Epithelial cell of esophagus (primary cell): ENCODE data around the gene DMGDH.
A peak's percentile ranks its signal among the peaks of the same experiment; 100 is the strongest.

Source experiments
- DNase-seq: peaks from one replicate; pipeline ENCODE4 v3.0.0; 2010; ENCODE audit warnings: low read depth
- H3K4me3 ChIP-seq: 2 replicates; pipeline ENCODE4 v1.5.1; 2011; ENCODE audit warnings: mild to moderate bottlenecking, low read length, control low read depth
- TF ChIP-seq, protein P1 (sequence below): IDR thresholded peaks from 2 replicates; pipeline ENCODE4 v1.5.1; 2011; ENCODE audit warnings: low read depth, mild to moderate bottlenecking, low read length, control low read depth, inconsistent platforms; ENCODE audit not compliant: insufficient read depth; ENCODE audit errors: missing control alignments

Gene DMGDH

DNA sequence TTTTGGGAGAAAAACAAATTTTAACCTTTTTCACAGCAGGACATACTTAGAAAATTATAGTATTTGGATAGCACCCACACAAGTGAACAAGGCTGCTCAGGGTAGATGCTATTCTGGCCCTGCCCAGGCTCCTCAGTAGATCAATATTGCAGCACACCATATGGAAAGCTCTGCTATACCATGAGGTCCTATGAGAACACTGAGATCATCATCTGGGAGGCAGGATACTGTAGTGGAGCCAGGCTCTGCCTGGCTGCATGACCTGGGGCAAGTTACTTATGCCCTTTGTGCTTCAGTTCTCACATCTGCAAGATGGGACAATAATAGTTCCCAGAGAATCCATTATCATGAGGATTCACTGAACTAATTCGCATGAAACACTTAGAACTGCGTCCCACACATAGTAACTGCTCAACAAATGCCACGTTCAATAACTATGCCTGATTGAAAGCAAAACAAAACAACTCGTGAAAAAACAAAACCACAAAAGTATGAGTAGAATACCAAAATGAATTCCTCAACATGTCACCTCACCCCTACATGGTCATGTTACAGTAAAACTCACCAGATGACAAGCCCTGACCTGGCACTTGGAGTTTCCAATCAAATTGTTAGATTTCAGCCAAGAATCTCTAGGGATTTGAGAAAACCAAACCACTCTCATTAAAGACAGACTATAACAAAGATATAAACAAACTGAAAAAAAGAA lies 116.2 kb downstream of the DMGDH start:
- peak; percentile 21 for DNase-seq
- H3K4me3 ChIP-seq: no peak overlapping the region
- TF ChIP-seq, protein P1, sequence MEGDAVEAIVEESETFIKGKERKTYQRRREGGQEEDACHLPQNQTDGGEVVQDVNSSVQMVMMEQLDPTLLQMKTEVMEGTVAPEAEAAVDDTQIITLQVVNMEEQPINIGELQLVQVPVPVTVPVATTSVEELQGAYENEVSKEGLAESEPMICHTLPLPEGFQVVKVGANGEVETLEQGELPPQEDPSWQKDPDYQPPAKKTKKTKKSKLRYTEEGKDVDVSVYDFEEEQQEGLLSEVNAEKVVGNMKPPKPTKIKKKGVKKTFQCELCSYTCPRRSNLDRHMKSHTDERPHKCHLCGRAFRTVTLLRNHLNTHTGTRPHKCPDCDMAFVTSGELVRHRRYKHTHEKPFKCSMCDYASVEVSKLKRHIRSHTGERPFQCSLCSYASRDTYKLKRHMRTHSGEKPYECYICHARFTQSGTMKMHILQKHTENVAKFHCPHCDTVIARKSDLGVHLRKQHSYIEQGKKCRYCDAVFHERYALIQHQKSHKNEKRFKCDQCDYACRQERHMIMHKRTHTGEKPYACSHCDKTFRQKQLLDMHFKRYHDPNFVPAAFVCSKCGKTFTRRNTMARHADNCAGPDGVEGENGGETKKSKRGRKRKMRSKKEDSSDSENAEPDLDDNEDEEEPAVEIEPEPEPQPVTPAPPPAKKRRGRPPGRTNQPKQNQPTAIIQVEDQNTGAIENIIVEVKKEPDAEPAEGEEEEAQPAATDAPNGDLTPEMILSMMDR: no peak
